ENCODE data around the gene MMP17.
"Not testable (repeated sequence)": the region's sequence is repeated elsewhere in the genome, so short reads cannot be mapped to it uniquely, and the experiment has no call there.

MMP17 gene

DNA sequence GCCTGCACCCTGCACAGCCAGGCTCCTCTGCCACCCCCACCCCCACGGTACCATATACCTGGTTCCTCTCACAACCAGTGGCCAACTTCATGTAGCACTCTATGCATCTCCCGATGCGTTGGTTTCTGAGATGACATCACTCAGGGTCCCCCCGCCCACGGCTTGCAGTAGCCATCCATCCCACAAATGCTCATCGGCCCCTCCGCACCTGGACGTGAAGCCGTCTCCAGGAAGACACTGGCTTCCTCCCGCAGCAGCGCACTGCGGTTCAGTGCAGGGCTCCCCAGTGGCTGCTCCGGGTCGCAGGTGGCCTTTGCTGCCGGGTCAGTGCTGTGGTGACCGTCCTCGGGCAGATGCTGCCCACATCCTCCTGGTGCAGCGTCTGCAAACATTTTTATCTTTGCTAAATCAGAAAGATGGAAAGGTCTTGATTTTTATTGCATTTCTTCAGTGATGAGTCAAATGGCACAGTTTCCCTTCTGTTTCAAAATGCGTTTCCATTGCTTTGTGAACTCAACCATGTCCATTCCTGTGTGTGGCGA is 27.5 kb upstream of the MMP17 start:
- no peak for DNase-seq (ENCODE audit: low spot score)

- no peak for DNase-seq (ENCODE audit: low spot score)
These were observed 26.8 kb upstream of the MMP17 start for GRCh38 chr12:131801254-131801866.

- no peak for DNase-seq (ENCODE audit: low spot score)
These were observed 24.2 kb upstream of the MMP17 start for GRCh38 chr12:131803961-131804521.

GRCh38 chr12:131805421-131805820 is 22.8 kb upstream of the MMP17 start:
- DNase-seq (ENCODE audit: low spot score) = no peak

DNA sequence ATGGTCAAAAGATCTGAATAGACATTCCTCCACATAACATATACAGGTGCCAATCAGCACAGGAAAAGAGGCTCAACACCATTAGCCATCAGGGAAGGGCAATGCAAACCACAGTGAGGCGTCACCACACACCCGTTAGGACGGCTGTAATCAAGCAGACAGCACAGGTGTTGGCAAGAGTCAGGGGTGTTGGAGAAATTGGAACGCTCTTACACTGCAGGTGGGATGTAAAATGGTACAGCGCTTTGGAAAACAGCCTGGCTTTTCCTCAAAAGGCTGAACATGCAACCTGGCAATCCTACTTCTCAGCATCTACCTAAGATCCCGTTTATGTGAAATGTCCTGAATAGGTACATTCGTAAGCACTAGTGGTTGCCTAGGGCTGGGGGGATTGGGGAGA is 21.5 kb upstream of the MMP17 start:
- no peak for DNase-seq (ENCODE audit: low spot score)

GRCh38 chr12:131808744-131809371 is 19.3 kb upstream of the MMP17 start:
- DNase-seq (ENCODE audit: low spot score) = no peak

DNA sequence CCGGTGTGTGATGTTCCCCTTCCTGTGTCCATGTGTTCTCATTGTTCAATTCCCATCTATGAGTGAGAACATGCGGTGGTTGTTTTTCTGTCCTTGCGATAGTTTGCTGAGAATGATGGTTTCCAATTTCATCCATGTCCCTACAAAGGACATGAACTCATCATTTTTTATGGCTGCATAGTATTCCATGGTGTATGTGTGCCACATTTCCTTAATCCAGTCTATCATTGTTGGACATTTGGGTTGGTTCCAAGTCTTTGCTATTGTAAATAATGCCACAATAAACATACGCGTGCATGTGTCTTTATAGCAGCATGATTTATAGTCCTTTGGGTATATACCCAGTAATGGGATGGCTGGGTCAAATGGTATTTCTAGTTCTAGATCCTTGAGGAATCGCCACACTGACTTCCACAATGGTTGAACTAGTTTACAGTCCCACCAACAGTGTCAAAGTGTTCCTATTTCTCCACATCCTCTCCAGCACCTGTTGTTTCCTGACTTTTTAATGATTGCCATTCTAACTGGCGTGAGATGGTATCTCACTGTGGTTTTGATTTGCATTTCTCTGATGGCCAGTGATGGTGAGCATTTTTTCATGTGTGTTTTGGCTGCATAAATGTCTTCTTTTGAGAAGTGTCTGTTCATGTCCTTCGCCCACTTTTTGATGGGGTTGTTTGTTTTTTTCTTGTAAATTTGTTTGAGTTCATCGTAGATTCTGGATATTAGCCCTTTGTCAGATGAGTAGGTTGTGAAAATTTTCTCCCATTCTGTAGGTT is 18.5 kb upstream of the MMP17 start:
- not testable (repeated sequence) for DNase-seq (ENCODE audit: low spot score)

- no peak for DNase-seq (ENCODE audit: low spot score)
These were observed 17.5 kb upstream of the MMP17 start for GRCh38 chr12:131810726-131811125.

- DNase-seq (ENCODE audit: low spot score) = no peak
These were observed 13.1 kb upstream of the MMP17 start for GRCh38 chr12:131815131-131815530.

GRCh38 chr12:131816495-131816894 is 11.7 kb upstream of the MMP17 start:
- no peak for DNase-seq (ENCODE audit: low spot score)

- no peak for DNase-seq (ENCODE audit: low spot score)
These were observed 11.0 kb upstream of the MMP17 start for GRCh38 chr12:131817241-131817640.

DNA sequence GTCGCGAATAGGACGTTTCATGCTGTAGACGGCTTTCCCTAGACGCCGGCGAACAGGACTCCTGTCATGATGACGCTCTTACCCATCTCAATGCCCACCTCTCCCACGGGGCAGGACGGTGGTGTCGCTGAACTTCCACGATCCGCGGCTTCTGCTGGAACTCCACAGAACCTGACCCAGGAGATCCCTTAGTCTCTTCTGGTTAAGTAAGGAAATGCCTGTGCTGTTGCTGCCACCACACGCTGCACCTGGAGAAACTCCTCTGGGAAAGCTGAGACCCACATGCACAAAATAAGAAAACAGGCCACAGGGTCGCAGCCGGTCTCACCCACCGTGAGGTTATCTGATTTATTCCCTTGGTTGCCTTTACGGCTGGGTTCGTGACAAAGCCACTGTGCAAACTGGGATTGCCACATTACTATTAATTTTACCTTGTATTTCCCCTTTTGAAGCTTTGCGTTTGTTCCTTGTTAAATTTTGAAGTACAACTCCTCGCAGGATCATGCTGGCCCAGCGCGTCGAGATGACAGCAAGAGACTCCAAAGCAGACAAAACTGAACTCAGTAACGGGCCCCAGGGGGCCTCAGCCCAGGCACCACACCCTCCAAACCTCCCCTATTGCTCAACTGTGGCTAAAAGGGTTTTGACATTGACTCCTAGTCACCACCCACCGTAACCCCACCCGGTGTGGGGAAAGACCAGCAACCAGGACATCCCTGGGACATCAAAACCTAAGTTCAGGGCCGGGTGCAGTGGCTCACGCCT is 9.2 kb upstream of the MMP17 start:
- DNase-seq (ENCODE audit: low spot score) = no peak

DNA sequence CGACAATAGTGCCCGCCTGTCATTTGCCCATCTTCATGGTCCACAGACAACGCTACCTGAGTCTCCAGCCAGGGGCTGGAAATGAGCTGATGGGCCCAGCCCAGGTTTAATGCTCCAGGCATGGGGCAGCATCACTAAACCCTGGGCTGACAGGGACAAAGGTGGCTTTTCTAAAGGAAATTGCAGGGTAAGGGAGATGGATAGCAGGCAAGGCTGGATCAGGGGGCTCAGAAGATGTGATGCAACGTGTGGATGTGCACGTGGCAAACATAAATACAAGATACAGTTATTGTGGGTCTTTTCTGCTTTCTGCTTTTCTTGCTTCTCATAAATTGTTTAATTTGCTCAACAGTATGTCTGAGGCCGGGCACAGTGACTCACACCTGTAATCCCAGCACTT is 3.7 kb upstream of the MMP17 start:
- no peak for DNase-seq (ENCODE audit: low spot score)

DNA sequence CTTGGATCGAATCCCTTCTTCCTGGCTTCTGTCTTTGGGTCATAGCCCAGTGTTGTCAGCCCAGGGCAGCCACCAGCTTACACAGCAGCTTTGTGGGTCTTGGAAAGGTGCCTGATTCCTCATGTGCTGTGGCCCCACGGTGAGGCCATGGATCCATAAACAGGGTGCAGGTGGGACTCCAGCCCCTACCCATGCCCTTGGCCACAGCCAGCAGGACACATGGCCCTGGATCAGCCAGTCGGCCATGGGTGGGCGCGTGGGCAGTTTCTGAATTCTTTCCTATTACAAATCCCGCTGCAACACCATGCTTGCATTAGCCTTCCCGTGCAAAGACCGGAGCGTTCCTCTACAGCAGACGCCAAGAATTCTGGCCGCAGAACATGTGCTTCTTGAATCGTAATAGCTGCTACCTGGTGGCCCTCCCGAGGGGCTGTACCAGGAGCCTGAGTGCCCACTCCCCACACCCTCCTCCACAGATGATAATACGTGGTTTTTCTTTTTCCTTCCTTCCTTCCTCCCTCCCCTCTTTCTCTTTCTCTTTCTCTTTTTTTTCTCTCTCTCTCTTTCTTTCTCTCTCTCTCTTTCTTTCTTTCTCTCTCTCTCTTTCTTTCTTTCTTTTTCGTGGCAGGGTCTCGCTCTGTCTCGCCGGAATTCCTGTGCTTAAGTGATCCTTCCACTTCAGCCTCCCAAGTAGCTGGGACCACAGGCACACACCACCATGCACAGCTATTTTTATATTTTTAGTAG is 2.9 kb upstream of the MMP17 start:
- DNase-seq (ENCODE audit: low spot score) = no peak

DNA sequence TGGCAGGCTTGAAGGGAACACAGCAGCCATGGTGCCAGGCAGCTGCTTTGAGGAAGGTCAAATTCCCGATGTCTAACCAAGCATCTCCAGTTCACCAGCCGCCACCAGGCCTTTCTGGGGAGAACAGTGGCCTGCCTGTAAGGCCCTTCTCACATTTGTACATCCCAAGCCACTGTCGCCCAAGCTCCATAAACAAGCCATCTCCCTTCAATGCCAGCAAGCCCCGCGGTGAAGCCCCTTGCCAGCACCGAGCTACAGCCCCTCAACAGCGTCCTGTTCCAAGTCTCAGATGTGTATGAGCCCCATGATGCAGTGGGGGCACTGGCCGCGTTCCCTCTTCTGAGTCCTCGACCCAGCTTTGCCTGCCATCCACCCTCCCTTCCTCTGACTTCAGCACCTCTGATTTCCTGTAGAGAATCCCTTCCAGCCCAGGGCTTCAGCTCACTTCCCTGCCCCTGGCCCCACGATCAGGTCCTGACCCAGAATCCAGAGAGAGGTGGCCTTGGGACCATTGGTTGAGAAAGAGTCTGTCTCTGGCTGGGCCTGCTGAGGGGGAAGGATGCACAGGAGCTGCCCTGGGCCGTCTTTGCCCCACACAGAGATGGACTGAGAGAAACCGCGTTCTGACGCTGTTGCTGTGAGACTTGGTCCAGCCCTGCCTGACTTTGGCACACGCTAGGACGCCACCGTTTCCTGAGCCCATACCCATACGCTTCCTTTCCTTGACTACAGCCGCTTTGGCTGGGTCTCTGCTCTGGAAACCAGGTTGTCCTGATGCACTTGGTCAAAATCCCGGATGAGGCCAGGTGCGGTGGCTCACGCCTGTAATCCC is 1.9 kb upstream of the MMP17 start:
- no peak for DNase-seq (ENCODE audit: low spot score)

DNA sequence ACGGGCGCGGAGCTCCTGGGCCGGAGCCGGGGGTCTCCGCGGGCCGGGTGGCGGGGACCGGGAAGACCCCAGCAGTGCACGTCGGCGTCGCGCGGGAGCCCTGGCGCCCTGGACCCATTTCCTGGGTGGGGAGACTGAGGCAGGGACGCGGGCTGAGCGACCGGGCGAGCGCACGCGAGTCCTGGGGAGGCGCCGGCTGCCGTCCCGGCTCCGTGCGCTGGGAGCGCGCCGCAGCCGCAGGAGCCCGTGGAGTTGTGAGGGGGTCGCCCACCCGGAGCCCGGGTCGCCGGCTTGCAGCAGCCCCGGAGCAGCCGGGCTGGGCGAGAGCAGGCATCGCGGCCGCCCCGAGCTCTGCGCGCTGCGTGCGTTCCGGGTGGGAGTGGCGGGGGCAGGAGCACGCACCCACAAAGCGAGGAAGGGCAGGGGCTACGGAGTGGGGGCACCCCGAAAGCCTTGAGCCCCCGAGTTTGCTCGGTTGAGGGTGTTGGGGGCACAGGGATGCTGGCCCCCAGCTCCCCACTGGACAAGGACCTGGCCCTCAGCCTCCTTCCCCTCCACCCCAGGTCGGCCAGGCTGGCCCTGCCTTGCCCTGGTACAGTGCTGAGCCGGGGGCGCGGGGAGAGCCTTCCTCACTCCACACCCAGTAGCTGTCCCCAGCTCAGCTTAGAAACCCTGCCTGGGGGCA is 620 bp downstream of the MMP17 start:
- no peak for DNase-seq (ENCODE audit: low spot score)

DNA sequence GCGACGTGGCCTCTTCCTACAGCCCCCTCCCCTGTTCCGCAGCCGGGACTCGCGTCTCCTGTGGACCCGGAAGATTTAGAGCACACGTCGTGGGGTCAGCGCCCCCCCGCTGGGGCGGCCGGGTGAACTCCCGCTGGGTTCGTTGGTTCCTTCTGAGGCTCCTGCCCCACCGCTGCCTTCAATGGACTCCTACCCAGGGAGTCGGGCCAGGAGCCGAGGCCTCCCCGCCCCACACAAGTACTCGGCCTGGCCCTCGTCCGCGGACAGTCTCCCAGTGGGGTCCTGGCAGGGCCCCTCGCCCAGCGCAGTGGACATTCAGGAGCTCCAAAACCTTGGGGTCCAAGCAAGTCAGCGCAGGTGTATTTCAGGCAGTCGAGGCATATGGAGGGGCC is 1.2 kb downstream of the MMP17 start:
- DNase-seq (ENCODE audit: low spot score) = no peak

DNA sequence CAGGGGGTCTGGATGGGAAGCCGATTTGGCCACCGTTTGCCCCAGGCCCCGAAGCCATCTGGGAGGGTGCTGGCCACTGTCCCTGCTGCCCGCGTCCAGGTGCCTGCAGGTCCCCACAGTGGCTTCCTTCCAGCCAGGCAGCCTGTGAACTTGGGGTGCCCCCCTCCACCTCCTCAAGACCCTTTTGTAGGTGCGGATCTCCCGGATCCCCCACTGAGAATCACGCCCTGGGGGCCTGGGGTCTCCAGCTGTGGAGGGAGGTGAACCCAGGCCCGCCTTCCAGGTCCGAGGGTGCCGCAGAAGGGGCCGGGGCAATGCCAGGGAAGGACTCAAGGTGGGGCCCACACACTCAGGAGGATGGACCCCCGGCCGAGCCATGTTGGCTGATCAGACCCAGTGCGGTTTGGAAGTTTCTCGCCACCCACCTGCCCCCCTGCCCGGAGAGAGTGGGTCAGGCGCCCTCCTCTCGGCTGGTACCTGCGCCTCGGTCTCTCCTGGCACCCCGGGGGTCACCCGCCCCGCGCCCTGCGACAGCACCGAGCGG is 1.7 kb downstream of the MMP17 start:
- no peak for DNase-seq (ENCODE audit: low spot score)

- DNase-seq (ENCODE audit: low spot score) = peak; percentile 83
These were observed 2.2 kb downstream of the MMP17 start for GRCh38 chr12:131830335-131830913.
